ENCODE data around the gene FAM50A. TPM values are rescaled to one million over a fixed set of nuclear protein-coding genes. Genes with fewer than 3 reads are reported as not detected.
A peak's percentile ranks its signal among the peaks of the same experiment; 100 is the strongest.

Gene FAM50A
- total RNA-seq, 1 donor from 2014 or later, result 77.0 TPM

GRCh38 chrX:154450312-154450711 lies 6.4 kb downstream of the FAM50A start:
- no peaks in the 10 kb centered on the region for H3K4me1 Mint-ChIP-seq (ENCODE audit: unreplicated experiment)
- no peak for DNase-seq (ENCODE audit: low spot score)
- TF ChIP-seq, protein P1, sequence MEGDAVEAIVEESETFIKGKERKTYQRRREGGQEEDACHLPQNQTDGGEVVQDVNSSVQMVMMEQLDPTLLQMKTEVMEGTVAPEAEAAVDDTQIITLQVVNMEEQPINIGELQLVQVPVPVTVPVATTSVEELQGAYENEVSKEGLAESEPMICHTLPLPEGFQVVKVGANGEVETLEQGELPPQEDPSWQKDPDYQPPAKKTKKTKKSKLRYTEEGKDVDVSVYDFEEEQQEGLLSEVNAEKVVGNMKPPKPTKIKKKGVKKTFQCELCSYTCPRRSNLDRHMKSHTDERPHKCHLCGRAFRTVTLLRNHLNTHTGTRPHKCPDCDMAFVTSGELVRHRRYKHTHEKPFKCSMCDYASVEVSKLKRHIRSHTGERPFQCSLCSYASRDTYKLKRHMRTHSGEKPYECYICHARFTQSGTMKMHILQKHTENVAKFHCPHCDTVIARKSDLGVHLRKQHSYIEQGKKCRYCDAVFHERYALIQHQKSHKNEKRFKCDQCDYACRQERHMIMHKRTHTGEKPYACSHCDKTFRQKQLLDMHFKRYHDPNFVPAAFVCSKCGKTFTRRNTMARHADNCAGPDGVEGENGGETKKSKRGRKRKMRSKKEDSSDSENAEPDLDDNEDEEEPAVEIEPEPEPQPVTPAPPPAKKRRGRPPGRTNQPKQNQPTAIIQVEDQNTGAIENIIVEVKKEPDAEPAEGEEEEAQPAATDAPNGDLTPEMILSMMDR (IDR thresholded peaks at IDR 0.05; ENCODE audit: unreplicated experiment), result no peak
- H3K36me3 Mint-ChIP-seq (ENCODE audit: low read depth, unreplicated experiment), result no peaks in the 10 kb centered on the region
- peaks cover 1% of the 10 kb centered on the region for H3K27me3 Mint-ChIP-seq (ENCODE audit: unreplicated experiment)
- no peak overlapping the region for H3K4me3 Mint-ChIP-seq (ENCODE audit: unreplicated experiment)
- no peaks in the 10 kb centered on the region for H3K9me3 Mint-ChIP-seq (ENCODE audit: unreplicated experiment)
- no peak overlapping the region for H3K27ac Mint-ChIP-seq (ENCODE audit: unreplicated experiment)

GRCh38 chrX:154452823-154453222 lies 8.9 kb downstream of the FAM50A start:
- peaks cover 4% of the 10 kb centered on the region for H3K36me3 Mint-ChIP-seq (ENCODE audit: low read depth, unreplicated experiment)
- H3K27me3 Mint-ChIP-seq (ENCODE audit: unreplicated experiment), result peaks cover 4% of the 10 kb centered on the region
- no peak overlapping the region for H3K27ac Mint-ChIP-seq (ENCODE audit: unreplicated experiment)
- no peak for DNase-seq (ENCODE audit: low spot score)
- H3K9me3 Mint-ChIP-seq (ENCODE audit: unreplicated experiment), result no peaks in the 10 kb centered on the region
- TF ChIP-seq, protein P1 (IDR thresholded peaks at IDR 0.05; ENCODE audit: unreplicated experiment), result no peak
- peaks cover 3% of the 10 kb centered on the region for H3K4me1 Mint-ChIP-seq (ENCODE audit: unreplicated experiment)
- no peak overlapping the region for H3K4me3 Mint-ChIP-seq (ENCODE audit: unreplicated experiment)

- Mint-ChIP-seq H3K27ac (ENCODE audit: unreplicated experiment) (peak overlapping the region; percentile 70), H3K27me3 (ENCODE audit: unreplicated experiment) (peaks cover 2% of the 10 kb centered on the region)
- TF ChIP-seq, protein P1 (IDR thresholded peaks at IDR 0.05; ENCODE audit: unreplicated experiment), result no peak
These were observed 13.7 kb downstream of the FAM50A start for GRCh38 chrX:154457491-154458115.

DNA sequence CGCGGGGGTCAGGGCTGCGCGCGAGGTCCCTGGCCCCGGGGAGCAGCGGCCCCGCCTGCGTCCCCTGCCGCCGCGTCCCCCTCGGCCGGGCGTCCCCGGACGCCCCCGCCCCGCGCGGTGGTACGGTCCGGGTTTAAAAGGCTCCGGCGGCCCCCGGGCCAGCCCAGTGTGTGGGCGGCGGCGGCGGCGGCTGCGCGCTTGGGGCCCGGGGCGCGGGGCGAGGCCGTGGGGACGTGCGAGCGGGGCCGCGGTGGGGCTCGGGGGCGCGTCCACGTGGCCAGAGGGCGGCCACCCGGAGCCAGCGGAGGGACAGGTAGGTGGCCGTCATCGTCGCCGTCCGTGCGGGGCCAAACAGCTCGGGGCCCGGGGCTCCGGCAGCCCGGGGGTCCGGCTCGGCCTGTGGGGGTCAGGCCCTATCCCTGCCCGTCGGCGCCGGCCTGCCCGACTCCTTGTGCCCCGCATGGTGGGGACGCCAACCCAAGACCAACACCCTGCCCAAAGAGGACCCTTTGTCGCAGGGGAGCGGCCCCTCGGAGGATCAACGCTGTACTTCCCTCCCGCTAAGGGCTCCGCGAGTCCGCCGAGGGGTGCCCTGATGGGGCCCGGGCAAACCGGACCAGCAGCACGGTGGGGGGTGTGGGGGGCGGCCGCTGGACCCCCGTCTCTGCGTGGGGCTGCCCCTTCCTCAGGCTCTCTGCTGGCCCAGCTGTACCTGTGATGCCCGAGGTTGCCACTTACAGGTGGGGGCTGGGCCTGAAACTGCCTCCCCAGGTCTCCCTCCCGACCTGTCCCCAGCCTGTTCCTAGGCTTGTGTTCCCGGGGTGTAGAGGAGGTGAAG lies 14.4 kb downstream of the FAM50A start, which contains the start of gene PLXNA3:
Gene PLXNA3, plus strand, starts transcription at position 166 of the 838 bp plus-strand sequence. CDS start 1,903 bp downstream, outside the sequence.
- Mint-ChIP-seq H3K4me1 (ENCODE audit: unreplicated experiment) (peaks cover 3% of the 10 kb centered on the region), H3K27me3 (ENCODE audit: unreplicated experiment) (peaks cover 2% of the 10 kb centered on the region), H3K36me3 (ENCODE audit: low read depth, unreplicated experiment) (peaks cover 9% of the 10 kb centered on the region), H3K9me3 (ENCODE audit: unreplicated experiment) (no peaks in the 10 kb centered on the region), H3K27ac (ENCODE audit: unreplicated experiment) (peak within 1 kb of the TSS; percentile 70), H3K4me3 (ENCODE audit: unreplicated experiment) (peak within 1 kb of the TSS; percentile 95)
- TF ChIP-seq, protein P1 (IDR thresholded peaks at IDR 0.05; ENCODE audit: unreplicated experiment), result no peak
- peak; percentile 50 for DNase-seq (ENCODE audit: low spot score)

More at GRCh38 chrX:154457491-154458115, 13.7 kb downstream of the FAM50A start:
- no peak for DNase-seq (ENCODE audit: low spot score)
- Mint-ChIP-seq H3K4me3 (ENCODE audit: unreplicated experiment) (peak overlapping the region; percentile 95), H3K9me3 (ENCODE audit: unreplicated experiment) (no peaks in the 10 kb centered on the region), H3K4me1 (ENCODE audit: unreplicated experiment) (peaks cover 3% of the 10 kb centered on the region), H3K36me3 (ENCODE audit: low read depth, unreplicated experiment) (peaks cover 4% of the 10 kb centered on the region)
